IPS DF 19.7 (cell line): Measurements from ENCODE around the gene FRAS1.
"Not testable (repeated sequence)": the region's sequence is repeated elsewhere in the genome, so short reads cannot be mapped to it uniquely, and the experiment has no call there.

ENCODE experiments used
- DNase-seq: peaks from one replicate; pipeline ENCODE4 v3.0.0-alpha.2; 2013; ENCODE audit warnings: low read depth, low spot score

The FRAS1 gene

GRCh38 chr4:78100060-78100459, 42.9 kb downstream of the FRAS1 start:
- no peak for DNase-seq

DNA sequence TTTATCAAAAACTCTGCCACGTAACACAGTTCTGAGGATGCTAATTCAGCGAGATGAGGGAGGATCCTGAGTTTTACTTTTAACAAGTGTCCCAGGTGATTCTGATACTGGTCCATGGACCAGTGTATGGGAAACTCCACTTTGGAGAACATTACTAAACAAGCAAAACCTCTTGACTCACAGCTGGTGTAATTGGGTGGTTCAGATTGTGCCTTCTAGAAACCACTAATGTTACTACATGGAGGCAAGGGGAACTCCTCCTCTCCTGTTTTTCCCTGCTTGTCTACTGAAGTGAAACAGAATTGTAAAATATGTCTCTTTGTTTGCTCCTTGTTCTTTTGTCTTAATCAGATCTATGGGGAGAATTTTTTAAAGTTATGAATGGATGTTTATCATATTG, 62.6 kb downstream of the FRAS1 start:
- DNase-seq: no peak

DNA sequence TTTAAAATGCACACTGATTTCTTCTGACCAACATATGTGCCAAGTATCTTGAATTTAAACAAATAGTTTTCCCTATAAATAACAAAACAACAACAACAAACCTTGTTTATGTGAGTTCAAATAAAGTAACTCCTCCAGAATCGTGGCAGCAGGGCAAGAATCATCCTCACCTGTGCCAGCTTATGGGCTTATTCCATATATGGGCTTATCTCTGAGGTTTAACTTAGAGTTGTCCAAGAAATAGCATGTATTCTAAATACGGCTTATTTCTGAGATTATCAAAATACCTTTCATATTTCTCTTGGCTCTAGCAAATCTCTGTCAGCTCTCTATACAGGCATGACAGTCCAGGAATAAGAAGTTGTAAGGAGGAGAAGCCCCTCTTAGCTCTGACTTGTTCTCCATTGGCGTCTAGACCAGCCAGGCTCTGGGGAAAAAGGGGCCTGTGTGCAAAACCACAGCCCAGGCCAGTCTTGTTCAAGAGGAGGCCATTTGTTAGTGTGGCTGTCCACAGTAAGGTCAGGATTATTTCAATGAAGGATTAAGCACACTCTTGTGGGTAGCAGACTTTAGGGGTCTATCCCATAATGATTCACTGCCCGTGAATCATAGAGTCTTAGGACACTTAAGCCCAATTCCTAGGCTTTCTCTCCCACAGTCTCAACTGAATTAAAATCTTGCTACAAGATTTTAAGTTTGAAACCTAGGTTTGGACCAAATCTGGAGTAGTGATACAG, 63.2 kb downstream of the FRAS1 start:
- DNase-seq: no peak

GRCh38 chr4:78121338-78121904, 64.3 kb downstream of the FRAS1 start:
- DNase-seq: no peak

DNA sequence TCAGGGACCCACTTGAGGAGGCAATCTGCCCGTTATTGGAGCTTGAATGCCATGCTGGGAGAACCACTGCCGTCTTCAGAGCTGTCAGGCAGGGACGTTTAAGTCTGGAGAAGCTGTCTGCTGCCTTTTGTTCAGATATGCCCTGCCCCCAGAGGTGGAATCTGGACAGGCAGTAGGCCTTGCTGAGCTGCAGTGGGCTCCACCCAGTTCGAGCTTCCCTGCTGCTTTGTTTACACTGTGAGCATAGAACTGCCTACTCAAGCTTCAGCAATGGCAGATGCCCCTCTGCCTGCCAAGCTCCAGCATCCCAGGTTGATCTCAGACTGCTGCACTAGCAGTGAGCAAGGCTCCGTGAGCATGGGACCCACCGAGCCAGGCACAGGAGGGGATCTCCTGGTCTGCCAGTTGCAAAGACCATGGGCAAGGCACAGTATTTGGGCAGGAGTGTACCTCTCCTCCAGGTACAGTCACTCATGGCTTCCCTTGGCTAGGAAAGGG, 68.8 kb downstream of the FRAS1 start:
- not testable (repeated sequence) for DNase-seq

GRCh38 chr4:78129383-78130108, 72.4 kb downstream of the FRAS1 start:
- no peak for DNase-seq

DNA sequence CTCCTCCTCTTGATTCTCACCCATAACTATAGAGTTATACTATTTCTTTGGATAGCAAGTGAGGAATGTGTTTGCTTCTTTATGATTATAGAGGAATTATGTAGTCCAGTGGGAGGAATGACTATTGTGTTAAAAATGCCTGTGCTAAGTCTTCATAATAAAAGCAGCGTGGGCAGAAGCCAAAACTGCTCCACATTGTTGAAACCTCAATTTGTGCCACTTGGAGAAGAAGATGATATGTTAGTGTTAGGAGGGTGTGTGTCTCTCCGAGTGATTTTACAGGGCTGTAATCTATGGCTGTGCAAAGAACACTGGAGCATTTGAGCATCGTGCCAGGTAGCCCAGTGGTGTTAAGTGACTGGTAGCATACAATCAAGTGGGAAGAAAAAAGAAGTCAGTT, 74.3 kb downstream of the FRAS1 start:
- no peak for DNase-seq

DNA sequence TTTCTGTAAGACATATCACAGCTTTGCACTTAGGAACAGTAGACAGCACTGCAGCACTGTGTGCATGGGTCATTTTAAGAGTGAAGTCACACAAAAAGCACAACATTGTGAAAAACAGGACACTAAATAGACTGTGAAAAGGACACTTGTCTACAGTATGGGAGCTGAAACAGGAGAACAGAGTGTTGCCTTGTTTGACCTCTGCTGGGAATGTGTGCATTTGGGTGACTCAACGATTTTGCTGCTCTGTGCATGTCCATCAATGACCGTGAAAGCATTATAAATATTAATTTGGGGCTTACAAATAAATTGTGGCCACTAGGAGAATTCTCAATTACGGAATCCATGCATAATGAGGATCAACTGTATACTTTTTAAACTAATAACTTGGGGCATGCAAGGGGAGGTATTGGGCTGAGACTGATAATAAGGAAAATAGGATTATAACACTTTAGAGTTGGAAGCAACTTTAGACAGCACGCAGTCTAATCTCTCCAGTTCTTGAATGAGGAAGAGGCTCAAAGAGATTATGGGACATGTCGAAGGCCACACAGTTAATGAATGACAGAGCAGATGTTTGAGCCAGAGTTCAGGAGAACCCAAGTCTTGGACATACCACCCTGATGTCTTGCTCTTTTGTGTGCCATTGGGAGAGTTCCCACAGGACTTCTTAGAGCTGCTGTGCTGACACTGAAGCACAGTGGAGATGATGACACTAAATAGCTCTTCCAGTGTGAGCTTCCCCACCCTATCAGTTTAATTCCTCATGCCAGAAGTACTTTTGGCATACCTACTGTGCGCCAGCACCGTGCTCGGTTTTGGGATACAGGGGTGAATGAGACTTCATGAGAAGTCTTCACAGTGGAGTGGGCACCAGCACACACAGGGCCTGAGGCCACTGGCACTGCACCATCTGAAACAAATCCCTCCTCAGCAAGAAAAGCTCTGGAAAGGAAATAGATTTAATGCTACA, 79.3 kb downstream of the FRAS1 start:
- no peak for DNase-seq

- DNase-seq: no peak
These were observed 80.4 kb downstream of the FRAS1 start for GRCh38 chr4:78137532-78137931.

DNA sequence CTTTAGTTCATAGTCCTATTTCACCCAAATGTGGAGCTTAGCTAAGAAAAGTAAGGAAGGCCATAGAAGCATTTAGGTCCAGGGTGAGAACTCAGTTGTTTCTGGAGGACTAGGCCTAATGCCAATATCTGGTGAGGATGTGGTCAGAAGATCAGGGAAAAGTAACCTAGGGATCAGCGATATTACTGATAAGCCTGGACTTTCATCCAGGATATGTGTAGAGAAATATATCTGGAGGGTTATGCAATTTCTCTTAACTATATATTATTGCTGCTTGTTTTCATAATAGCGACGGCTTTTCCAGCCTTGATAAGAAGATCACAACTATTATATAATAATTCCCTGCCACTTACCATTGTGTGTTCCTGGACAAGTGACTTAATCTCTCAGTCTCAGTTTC, 81.1 kb downstream of the FRAS1 start:
- no peak for DNase-seq

- no peak for DNase-seq
These were observed 86.5 kb downstream of the FRAS1 start for GRCh38 chr4:78143634-78144033.

GRCh38 chr4:78145008-78145407, 87.9 kb downstream of the FRAS1 start:
- no peak for DNase-seq

DNA sequence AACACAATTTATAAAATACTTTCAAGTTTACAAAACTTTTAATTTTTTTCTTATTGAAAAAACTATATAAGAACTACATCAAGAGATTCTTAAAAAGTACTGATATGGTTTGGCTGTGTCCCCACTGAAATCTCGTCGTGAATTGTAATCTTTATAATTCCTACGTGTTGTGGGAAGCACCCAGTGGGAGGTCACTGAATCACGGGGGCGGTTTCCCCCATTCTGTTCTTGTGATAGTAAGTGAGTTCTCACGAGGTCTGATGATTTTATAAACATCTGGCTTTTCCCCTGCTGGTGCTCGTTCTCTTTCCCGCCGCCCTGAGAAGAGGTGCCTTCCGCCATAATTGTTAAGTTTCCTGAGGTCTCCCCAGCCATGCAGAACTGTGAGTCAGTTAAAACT, 88.5 kb downstream of the FRAS1 start:
- no peak for DNase-seq

- no peak for DNase-seq
These were observed 92.8 kb downstream of the FRAS1 start for GRCh38 chr4:78149751-78150542.

DNA sequence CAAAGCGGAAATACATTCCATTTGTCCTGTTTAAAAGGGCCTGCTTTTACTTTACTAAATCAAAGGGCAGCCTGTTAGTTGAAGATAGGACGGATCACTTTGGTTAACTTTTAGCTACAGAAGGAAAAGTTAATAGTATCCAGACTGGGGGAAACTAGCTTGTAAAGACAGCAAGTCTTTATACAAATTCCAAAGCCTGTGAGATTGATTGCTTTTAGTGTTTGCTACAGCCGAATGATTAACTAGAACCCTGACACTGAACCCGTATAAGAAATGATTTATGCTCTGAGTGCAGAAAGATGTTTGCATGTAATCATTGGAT, 93.4 kb downstream of the FRAS1 start:
- DNase-seq: no peak

DNA sequence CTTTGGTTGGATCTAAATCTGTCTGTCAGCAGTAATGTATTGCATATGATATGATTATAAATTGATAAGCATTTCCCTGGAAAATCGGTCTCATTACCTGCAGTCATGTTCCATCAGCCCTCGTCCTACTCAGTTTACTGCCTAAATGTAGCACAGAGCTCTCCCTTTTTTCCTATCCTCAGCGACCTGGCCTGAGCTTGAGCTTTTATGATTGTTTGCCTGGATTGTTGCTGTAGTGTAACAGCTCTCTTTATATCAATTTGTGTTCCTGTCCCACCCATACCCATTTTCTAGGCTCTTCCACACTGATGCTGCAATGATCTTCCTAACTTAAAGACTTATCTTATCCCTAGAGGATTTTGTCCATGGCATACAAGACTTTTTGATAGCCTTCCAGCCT, 95.7 kb downstream of the FRAS1 start:
- no peak for DNase-seq

DNA sequence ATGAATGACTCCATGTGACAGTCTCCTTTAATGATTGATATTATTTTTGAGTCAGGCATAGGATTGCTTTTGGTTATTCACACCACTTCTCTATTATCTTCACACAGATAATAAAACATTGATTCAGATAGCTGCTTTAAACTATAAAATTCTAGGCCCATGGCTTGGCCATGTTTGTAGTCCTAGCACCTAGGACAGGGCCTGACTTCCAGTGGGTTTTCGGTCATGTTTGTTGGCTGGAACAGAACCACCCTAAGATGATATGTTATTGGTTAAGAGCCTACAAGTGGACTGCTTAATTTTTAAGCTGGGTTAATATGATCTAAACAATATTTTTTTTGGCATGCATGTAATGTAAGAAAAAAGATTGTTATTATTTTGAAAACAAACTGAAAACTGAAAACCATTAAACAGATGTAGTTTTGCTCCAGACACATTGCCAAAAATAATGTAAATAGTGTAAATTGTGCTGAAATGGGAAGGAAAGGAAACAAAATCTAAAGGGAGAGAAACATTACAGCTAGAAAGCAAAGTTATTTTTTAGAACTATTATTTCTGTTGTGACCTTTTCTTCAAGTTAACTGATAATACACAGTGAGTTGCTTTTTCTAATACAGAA, 98.0 kb downstream of the FRAS1 start:
- no peak for DNase-seq

DNA sequence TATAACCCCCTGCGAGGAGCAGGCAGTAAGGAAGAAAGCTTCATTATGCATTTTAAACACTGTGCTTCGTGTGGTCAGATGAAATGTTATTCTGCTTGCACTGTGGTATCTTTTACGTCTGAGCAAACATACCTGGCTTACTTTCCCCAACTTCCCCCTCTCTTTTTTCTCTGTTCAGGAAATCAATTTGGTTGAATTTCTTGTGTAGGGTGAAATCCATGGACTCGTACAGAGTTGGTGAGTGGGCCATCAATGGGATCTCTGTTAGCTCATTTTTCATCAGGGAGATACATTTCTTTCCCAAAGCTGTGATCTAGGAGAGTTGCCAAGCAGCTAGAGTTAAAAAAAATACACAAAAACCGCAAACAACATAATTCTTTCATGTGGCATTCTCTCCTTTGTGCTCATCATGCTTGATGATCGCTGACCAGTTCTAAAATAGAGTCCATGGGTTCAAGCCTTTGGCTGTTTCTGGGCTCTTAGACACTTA, 98.5 kb downstream of the FRAS1 start:
- no peak for DNase-seq

DNA sequence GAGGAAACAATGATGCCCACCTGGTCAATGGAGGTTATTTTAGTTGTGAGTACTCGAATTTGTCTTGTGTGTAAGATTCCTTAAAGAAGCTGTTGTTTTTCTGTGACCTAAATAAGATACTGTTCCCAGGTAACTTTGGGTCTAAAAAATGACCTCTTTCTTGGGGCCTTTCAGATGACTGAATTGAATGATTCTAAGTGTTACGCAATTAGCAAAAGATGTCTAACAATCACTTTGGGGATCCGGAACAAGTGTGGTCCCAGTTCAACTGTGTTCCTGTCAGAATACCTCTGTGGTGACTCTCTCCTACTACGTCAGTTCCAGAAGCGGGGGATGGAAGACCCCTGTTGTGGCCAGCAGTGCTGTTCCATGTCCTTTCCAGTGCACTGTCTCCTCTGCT, 99.4 kb downstream of the FRAS1 start:
- no peak for DNase-seq

GRCh38 chr4:78162342-78162741, 105.2 kb downstream of the FRAS1 start:
- no peak for DNase-seq
